Vagina (tissue), 2 donors: ENCODE results near the gene STAT4. TPM values are rescaled to one million over a fixed set of nuclear protein-coding genes. Genes with fewer than 3 reads are reported as not detected.

Source experiments
- DNase-seq, 2 donors: peaks; one replicate each; pipeline ENCODE4 v3.0.0-alpha.2; 2017; ENCODE audit errors: extremely low spot score in 2 of 2
- H3K27ac ChIP-seq: fragments of 200-600 bp; sonication (generic); one replicate; pipeline ENCODE4 v1.5.1; 2019
- H3K27me3 ChIP-seq: fragments of 200-600 bp; sonication (generic); one replicate; pipeline ENCODE4 v1.5.1; 2019
- H3K36me3 ChIP-seq, 2 donors: fragments of 200-600 bp; sonication (generic); one replicate each; pipeline ENCODE4 v1.5.1; 2017 to 2019
- H3K4me1 ChIP-seq: fragments of 200-600 bp; sonication (generic); one replicate; pipeline ENCODE4 v1.5.1; 2019
- H3K4me3 ChIP-seq, 2 donors: fragments of 200-600 bp; sonication (generic); 1 replicate in 1 of 2; 2 replicates in 1 of 2; pipeline ENCODE4 v1.5.1; 2016 to 2019
- H3K9me3 ChIP-seq: fragments of 200-600 bp; sonication (generic); one replicate; pipeline ENCODE4 v1.5.1; 2019
- POLR2A ChIP-seq, 2 donors: fragments of 450-650 bp; IDR thresholded peaks; one replicate each; pipeline ENCODE4 v1.6.1; 2017; ENCODE audit warnings: antibody characterized with exemption in 2 of 2, mild to moderate bottlenecking in 2 of 2, moderate library complexity in 2 of 2
- POLR2AphosphoS5 ChIP-seq, 2 donors: sonication (generic); formaldehyde crosslinking; IDR thresholded peaks; one replicate each; pipeline ENCODE4 v1.9.0; 2017; ENCODE audit warnings: antibody characterized with exemption in 2 of 2, mild to moderate bottlenecking in 2 of 2, low read depth in 1 of 2; ENCODE audit not compliant: insufficient read depth in 1 of 2
- intact Hi-C: fragments of 100-400 bp; cut with DNase I; formaldehyde crosslinking; loops from one replicate; pipeline ENCODE4 v1.15.1; 2023
- total RNA-seq: library from RNA; depleted of rRNA; stranded (reverse); fragments of >200 nt; gene quantifications from one replicate; pipeline ENCODE4 v1.2.3, GENCODE V29; 2016
- TF ChIP-seq, protein P1 (sequence below), 3 experiments: fragments of 450-650 bp in 2 of 3; fragments of 200-600 bp in 1 of 3; sonication (generic) in 1 of 3; IDR thresholded peaks; one replicate each; pipeline ENCODE4 v1.5.1; 2017 to 2019; ENCODE audit warnings: antibody characterized with exemption in 3 of 3, mild to moderate bottlenecking in 2 of 3, moderate library complexity in 2 of 3

STAT4 gene
- total RNA-seq, 1 donor from 2014 or later = 9.1 TPM

DNA sequence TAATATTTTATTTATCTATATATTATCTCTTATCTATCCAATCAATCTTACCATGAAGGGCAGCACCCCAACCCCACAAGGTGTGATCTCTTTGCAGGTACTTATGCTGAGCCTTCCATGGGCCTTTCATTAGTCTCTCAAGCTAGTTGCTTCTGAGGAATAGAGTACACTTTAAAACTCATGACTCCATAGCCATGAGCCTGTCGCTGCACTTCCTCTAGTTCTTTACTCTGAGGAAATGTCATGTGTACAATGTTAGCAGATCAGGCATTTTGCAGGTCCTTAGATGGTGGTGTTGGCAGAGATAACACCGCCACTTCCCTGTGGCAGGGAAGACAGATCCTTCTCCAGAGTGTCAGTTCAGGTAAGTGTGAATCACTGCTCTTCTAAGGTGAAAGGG is 29.5 kb upstream of the STAT4 start:
- no peaks in the 10 kb centered on the region for H3K36me3 ChIP-seq
- H3K9me3 ChIP-seq = no peaks in the 10 kb centered on the region
- intact Hi-C loops = no loop called here
- H3K4me3 ChIP-seq = no peak overlapping the region
- DNase-seq = no peak
- no peaks in the 10 kb centered on the region for H3K4me1 ChIP-seq
- H3K27ac ChIP-seq = no peak overlapping the region
- no peaks in the 10 kb centered on the region for H3K27me3 ChIP-seq
- TF ChIP-seq, protein P1, sequence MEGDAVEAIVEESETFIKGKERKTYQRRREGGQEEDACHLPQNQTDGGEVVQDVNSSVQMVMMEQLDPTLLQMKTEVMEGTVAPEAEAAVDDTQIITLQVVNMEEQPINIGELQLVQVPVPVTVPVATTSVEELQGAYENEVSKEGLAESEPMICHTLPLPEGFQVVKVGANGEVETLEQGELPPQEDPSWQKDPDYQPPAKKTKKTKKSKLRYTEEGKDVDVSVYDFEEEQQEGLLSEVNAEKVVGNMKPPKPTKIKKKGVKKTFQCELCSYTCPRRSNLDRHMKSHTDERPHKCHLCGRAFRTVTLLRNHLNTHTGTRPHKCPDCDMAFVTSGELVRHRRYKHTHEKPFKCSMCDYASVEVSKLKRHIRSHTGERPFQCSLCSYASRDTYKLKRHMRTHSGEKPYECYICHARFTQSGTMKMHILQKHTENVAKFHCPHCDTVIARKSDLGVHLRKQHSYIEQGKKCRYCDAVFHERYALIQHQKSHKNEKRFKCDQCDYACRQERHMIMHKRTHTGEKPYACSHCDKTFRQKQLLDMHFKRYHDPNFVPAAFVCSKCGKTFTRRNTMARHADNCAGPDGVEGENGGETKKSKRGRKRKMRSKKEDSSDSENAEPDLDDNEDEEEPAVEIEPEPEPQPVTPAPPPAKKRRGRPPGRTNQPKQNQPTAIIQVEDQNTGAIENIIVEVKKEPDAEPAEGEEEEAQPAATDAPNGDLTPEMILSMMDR (IDR thresholded peaks at IDR 0.05) = no peak
- TF ChIP-seq POLR2A (IDR thresholded peaks at IDR 0.05) = no peak
- TF ChIP-seq POLR2AphosphoS5 (IDR thresholded peaks at IDR 0.05; ENCODE audit: insufficient read depth in 1 of 2, low read depth in 1 of 2) = no peak

DNA sequence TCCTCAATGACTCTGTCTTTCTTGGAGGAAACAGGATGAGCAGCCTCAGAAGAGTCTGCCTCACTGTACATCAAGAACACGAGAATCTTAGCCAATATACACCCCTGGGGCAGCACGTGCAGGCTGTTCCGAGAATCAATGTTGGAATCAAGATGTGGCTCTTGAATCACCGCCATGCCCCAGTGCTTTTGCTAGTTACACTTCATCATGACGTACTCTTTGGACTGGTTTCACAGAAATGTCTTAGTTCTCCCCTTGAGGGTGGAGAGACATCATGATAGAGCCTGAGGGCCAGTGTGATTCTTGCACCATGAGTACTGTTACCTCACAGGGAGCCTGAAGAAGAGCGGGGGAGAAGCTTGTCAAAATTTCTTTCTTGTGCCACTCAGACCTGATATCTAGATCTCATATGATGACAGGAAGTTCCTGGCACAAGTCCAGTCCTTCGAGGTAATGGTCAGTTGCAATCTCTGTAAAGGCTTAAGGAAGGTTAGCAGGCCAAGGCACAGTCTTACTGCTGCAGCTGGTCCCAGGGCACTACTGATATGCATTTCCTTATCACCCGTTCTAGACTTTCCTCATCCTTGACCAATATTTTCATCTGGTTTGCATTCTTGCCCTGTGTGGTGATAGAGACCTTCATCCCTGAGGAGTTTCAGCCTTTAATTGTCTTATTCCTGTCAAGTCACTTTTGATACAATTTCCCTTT is 28.2 kb upstream of the STAT4 start:
- no peaks in the 10 kb centered on the region for H3K27me3 ChIP-seq
- H3K36me3 ChIP-seq = no peaks in the 10 kb centered on the region
- no peak overlapping the region for H3K27ac ChIP-seq
- TF ChIP-seq POLR2A (IDR thresholded peaks at IDR 0.05) (no peak), POLR2AphosphoS5 (IDR thresholded peaks at IDR 0.05; ENCODE audit: insufficient read depth in 1 of 2, low read depth in 1 of 2) (no peak)
- TF ChIP-seq, protein P1 (IDR thresholded peaks at IDR 0.05) = no peak
- intact Hi-C loops = no loop called here
- H3K9me3 ChIP-seq = no peaks in the 10 kb centered on the region
- H3K4me3 ChIP-seq = no peak overlapping the region
- peak in 1 of 2 donors; percentile 79 for DNase-seq
- H3K4me1 ChIP-seq = no peaks in the 10 kb centered on the region

DNA sequence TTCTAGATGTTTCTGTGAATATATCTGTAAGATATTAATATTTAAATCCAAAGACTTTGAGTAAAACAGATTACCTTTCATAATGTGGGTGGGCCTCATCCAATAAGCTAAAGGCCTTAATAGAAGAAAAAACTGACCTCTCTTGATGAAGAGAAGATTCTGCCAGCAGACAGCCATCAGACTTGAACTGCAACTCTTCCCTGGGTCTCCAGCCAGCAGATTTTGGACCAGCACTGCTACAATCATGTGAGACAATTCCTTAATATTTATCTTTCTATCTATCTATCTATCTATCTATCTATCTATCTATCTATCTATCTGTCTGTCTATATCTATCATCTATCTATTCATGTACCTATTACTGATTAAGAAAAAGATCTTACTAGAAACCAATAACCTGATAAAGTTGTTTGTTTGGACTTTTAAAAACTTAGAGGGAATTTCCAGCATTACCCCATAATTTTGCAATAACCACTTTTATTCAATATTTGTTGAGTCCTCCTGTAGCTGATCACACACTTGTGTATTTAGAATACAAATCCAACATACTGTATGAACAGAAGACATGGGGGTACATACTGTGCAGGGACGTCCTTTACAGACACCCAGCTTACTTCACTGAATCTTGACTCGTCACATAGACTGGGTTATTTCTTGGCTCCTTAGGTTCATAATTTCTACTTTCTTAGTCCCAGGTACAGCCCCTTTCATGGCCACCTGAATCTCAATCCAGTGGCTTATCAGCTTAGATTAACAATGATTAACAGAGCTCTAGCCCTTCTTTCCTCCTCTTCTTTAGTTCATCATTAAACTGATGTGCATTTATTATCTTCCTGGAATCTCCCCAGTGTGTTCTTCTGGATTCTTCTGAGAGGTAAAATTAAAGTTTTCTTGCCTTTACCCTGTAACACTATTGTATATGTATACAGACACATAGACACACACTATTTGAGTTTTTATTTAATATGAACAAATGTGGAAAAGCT is 27.2 kb upstream of the STAT4 start:
- Histone ChIP-seq H3K27ac (no peak overlapping the region), H3K4me3 (no peak overlapping the region), H3K9me3 (no peaks in the 10 kb centered on the region), H3K4me1 (no peaks in the 10 kb centered on the region), H3K36me3 (no peaks in the 10 kb centered on the region), H3K27me3 (no peaks in the 10 kb centered on the region)
- peak in 1 of 2 donors; percentile 8 for DNase-seq
- intact Hi-C loops = no loop called here
- TF ChIP-seq POLR2A (IDR thresholded peaks at IDR 0.05) = no peak
- TF ChIP-seq POLR2AphosphoS5 (IDR thresholded peaks at IDR 0.05; ENCODE audit: insufficient read depth in 1 of 2, low read depth in 1 of 2) = no peak
- TF ChIP-seq, protein P1 (IDR thresholded peaks at IDR 0.05) = no peak

DNA sequence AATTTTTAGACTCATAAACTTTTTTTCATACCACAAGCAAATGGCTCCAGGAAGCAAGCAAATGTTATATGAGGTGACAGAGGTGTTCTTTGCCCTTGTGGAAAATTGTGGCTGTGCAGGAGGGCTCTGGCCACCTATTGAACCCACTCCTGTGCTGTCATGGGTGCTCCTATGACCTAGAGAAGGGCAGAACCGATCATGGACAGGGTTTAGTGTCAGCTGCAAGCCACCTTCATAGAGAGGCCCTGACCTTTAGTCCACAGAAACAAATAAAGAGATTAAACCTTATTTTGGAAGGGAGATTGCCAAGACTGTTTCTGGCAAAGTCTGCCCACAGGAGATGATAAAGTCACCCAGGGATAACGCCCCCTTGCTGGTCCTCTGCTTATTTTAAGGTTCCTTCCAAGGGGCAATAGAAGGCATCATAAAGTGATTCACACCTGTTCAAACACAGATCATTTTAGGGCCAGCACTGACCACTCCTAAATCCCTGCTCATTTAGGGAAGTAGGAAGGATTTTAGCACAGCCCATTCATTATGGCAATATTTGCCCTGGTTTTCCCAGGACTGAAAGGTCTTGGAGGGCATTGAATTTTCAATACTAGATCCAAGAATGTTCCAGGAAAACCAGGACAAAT is 26.1 kb upstream of the STAT4 start:
- no peaks in the 10 kb centered on the region for H3K36me3 ChIP-seq
- H3K9me3 ChIP-seq = no peaks in the 10 kb centered on the region
- peaks cover 10% of the 10 kb centered on the region for H3K4me1 ChIP-seq
- no peak overlapping the region for H3K4me3 ChIP-seq
- TF ChIP-seq POLR2AphosphoS5 (IDR thresholded peaks at IDR 0.05; ENCODE audit: insufficient read depth in 1 of 2, low read depth in 1 of 2) = no peak
- TF ChIP-seq POLR2A (IDR thresholded peaks at IDR 0.05) = no peak
- TF ChIP-seq, protein P1 (IDR thresholded peaks at IDR 0.05) = no peak
- no peak overlapping the region for H3K27ac ChIP-seq
- DNase-seq = peak in 1 of 2 donors; percentile 72
- intact Hi-C loops = no loop called here
- H3K27me3 ChIP-seq = no peaks in the 10 kb centered on the region
